IMR-90 (cell line): ENCODE results near the gene KRT3. TPM values are rescaled to one million over a fixed set of nuclear protein-coding genes. Genes with fewer than 3 reads are reported as not detected.

ENCODE experiments used
- ATAC-seq: fragments of 200-7000 bp; cut with Tn5 transposase; 2 replicates; pipeline ENCODE4 v1.9.1; 2020; ENCODE audit warnings: low read depth, mild to moderate bottlenecking, moderate library complexity
- BruUV-seq: library from RNA; stranded (reverse); fragments of 400-500 nt; replicated peaks from 2 replicates; lab custom pipeline; 2021; lab: Mats Ljungman, UMichigan
- CTCF ChIA-PET: fragments of 300-600 bp; formaldehyde crosslinking; extraction: SDS; loops from one replicate; lab custom pipeline; 2021; ENCODE audit warnings: antibody characterized with exemption; lab: Yijun Ruan, JAX
- POLR2A ChIA-PET: fragments of 300-600 bp; sonication (Branson Sonifier 250); formaldehyde crosslinking; loops from one replicate; lab custom pipeline; 2022; ENCODE audit warnings: antibody characterized with exemption; ENCODE audit not compliant: unreplicated experiment; lab: Charles Lee
- DNase-seq: peaks from one replicate; pipeline ENCODE4 v3.0.0; 2013
- H2AFZ ChIP-seq: replicated peaks from 2 replicates; pipeline ENCODE3; 2013; ENCODE audit warnings: low read length, mild to moderate bottlenecking; ENCODE audit not compliant: poor library complexity
- H2AK5ac ChIP-seq: 2 replicates; pipeline ENCODE4 v1.6.1; 2013; ENCODE audit warnings: low read depth, low read length, inconsistent platforms
- H2AK9ac ChIP-seq: replicated peaks from 2 replicates; pipeline ENCODE3; 2013; ENCODE audit warnings: mild to moderate bottlenecking, low read depth, low read length, moderate library complexity; ENCODE audit not compliant: poor library complexity
- H2BK120ac ChIP-seq: 2 replicates; pipeline ENCODE4 v1.6.1; 2013; ENCODE audit warnings: low read depth, low read length, inconsistent platforms
- H2BK15ac ChIP-seq: 3 replicates; pipeline ENCODE4 v1.6.1; 2013; ENCODE audit warnings: low read depth, low read length, inconsistent platforms
- H2BK20ac ChIP-seq: 2 replicates; pipeline ENCODE4 v1.6.1; 2013; ENCODE audit warnings: low read depth, mild to moderate bottlenecking, inconsistent platforms, low read length, moderate library complexity
- H2BK5ac ChIP-seq: 2 replicates; pipeline ENCODE4 v1.6.1; 2013; ENCODE audit warnings: mild to moderate bottlenecking, low read depth, low read length, inconsistent platforms; ENCODE audit not compliant: poor library complexity, severe bottlenecking
- H3K14ac ChIP-seq: replicated peaks from 2 replicates; pipeline ENCODE4 v1.6.1; 2013; ENCODE audit warnings: low read depth, low read length, inconsistent platforms
- H3K18ac ChIP-seq: 2 replicates; pipeline ENCODE4 v1.6.1; 2013; ENCODE audit warnings: low read depth, low read length, control low read depth
- H3K23ac ChIP-seq: 2 replicates; pipeline ENCODE4 v1.6.1; 2013; ENCODE audit warnings: low read depth, low read length, inconsistent platforms
- H3K27ac ChIP-seq: 2 replicates; pipeline ENCODE4 v1.5.1; 2013; ENCODE audit warnings: mild to moderate bottlenecking, control low read depth, low read length; ENCODE audit not compliant: insufficient read depth
- H3K27me3 ChIP-seq: 2 replicates; pipeline ENCODE4 v1.6.1; 2013; ENCODE audit warnings: low read length; ENCODE audit not compliant: control insufficient read depth, insufficient read depth
- H3K36me3 ChIP-seq: 2 replicates; pipeline ENCODE4 v1.6.1; 2013; ENCODE audit warnings: low read length, mixed read lengths; ENCODE audit not compliant: control insufficient read depth, insufficient read depth
- H3K4ac ChIP-seq: 2 replicates; pipeline ENCODE4 v1.6.1; 2013; ENCODE audit warnings: low read depth, low read length, inconsistent platforms
- H3K4me1 ChIP-seq: 2 replicates; pipeline ENCODE4 v1.6.1; 2013; ENCODE audit warnings: low read length, mixed read lengths; ENCODE audit not compliant: control insufficient read depth, insufficient read depth
- H3K4me2 ChIP-seq: 2 replicates; pipeline ENCODE4 v1.6.1; 2013; ENCODE audit warnings: low read depth, mild to moderate bottlenecking, control low read depth, low read length, moderate library complexity
- H3K4me3 ChIP-seq: 2 replicates; pipeline ENCODE4 v1.5.1; 2013; ENCODE audit warnings: low read depth, mild to moderate bottlenecking, control low read depth, low read length, moderate library complexity; ENCODE audit not compliant: insufficient read depth
- H3K56ac ChIP-seq: 2 replicates; pipeline ENCODE4 v1.6.1; 2013; ENCODE audit warnings: low read length, inconsistent platforms; ENCODE audit not compliant: insufficient read depth; ENCODE audit errors: extremely low read depth
- H3K79me1 ChIP-seq, 2 experiments: 2 replicates each; pipeline ENCODE4 v1.6.1; 2013; ENCODE audit warnings: low read length in 2 of 2, inconsistent platforms in 1 of 2, low read depth in 1 of 2
- H3K9ac ChIP-seq: 2 replicates; pipeline ENCODE4 v1.6.1; 2013; ENCODE audit warnings: low read depth, low read length, control low read depth
- H3K9me1 ChIP-seq: 2 replicates; pipeline ENCODE4 v1.6.1; 2013; ENCODE audit warnings: low read length, inconsistent platforms; ENCODE audit not compliant: insufficient read depth
- H3K9me3 ChIP-seq: 2 replicates; pipeline ENCODE4 v1.6.1; 2013; ENCODE audit warnings: low read length; ENCODE audit not compliant: control insufficient read depth, insufficient read depth
- H4K20me1 ChIP-seq: 2 replicates; pipeline ENCODE4 v1.6.1; 2013; ENCODE audit warnings: low read length, inconsistent platforms; ENCODE audit not compliant: insufficient read depth
- H4K5ac ChIP-seq: 2 replicates; pipeline ENCODE4 v1.6.1; 2013; ENCODE audit warnings: mild to moderate bottlenecking, low read depth, low read length, control low read depth
- H4K8ac ChIP-seq, 2 experiments: 2 replicates each; pipeline ENCODE4 v1.6.1; 2013; ENCODE audit warnings: low read depth in 2 of 2, low read length in 2 of 2, control low read depth in 1 of 2, inconsistent platforms in 1 of 2
- H4K91ac ChIP-seq: 2 replicates; pipeline ENCODE4 v1.6.1; 2013; ENCODE audit warnings: low read depth, low read length, inconsistent platforms; ENCODE audit not compliant: insufficient read depth
- BHLHE40 ChIP-seq: fragments of 150-350 bp; IDR thresholded peaks from 2 replicates; pipeline ENCODE4 v1.6.1; 2016; ENCODE audit warnings: mild to moderate bottlenecking, low read depth, low read length
- CEBPB ChIP-seq: IDR thresholded peaks from 2 replicates; pipeline ENCODE4 v1.6.1; 2012; ENCODE audit warnings: low read depth, low read length, improper control_type of control experiment
- CHD1 ChIP-seq: IDR thresholded peaks from 2 replicates; pipeline ENCODE4 v1.6.1; 2012; ENCODE audit warnings: low read depth, low read length, improper control_type of control experiment
- FOS ChIP-seq: fragments of 150-350 bp; IDR thresholded peaks from 2 replicates; pipeline ENCODE4 v1.6.1; 2016; ENCODE audit warnings: low read depth, low read length
- MAFK ChIP-seq: IDR thresholded peaks from 2 replicates; pipeline ENCODE4 v1.6.1; 2012; ENCODE audit warnings: low read depth, low read length, improper control_type of control experiment
- MAZ ChIP-seq: IDR thresholded peaks from 2 replicates; pipeline ENCODE4 v1.6.1; 2012; ENCODE audit warnings: low read depth, mild to moderate bottlenecking, low read length, improper control_type of control experiment, moderate library complexity, borderline replicate concordance
- MXI1 ChIP-seq: IDR thresholded peaks from 2 replicates; pipeline ENCODE4 v1.6.1; 2012; ENCODE audit warnings: low read depth, mild to moderate bottlenecking, low read length, moderate library complexity, borderline replicate concordance
- NFE2L2 ChIP-seq: fragments of 150-350 bp; IDR thresholded peaks from 2 replicates; pipeline ENCODE4 v1.6.1; 2016; ENCODE audit warnings: low read depth, mild to moderate bottlenecking, low read length
- POLR2A ChIP-seq: IDR thresholded peaks from 2 replicates; pipeline ENCODE4 v1.6.1; 2012; ENCODE audit warnings: mild to moderate bottlenecking, low read depth, low read length
- RAD21 ChIP-seq: IDR thresholded peaks from 2 replicates; pipeline ENCODE4 v1.6.1; 2012; ENCODE audit warnings: low read length, improper control_type of control experiment
- RCOR1 ChIP-seq: IDR thresholded peaks from 2 replicates; pipeline ENCODE4 v1.6.1; 2012; ENCODE audit warnings: mild to moderate bottlenecking, low read length, improper control_type of control experiment; ENCODE audit not compliant: insufficient replicate concordance
- RFX5 ChIP-seq: IDR thresholded peaks from 2 replicates; pipeline ENCODE4 v1.8.0; 2012; ENCODE audit warnings: low read depth, mild to moderate bottlenecking, low read length, moderate library complexity
- SMC3 ChIP-seq: fragments of 150-350 bp; IDR thresholded peaks from 2 replicates; pipeline ENCODE4 v1.6.1; 2016; ENCODE audit warnings: low read depth, mild to moderate bottlenecking, antibody characterized with exemption, low read length, moderate library complexity
- WGBS, 2 experiments: methylation state at CpG; one replicate each; pipeline versions ENCODE4 v1.1.5 to v1.1.7; 2013; ENCODE audit warnings: missing lambda C conversion rate in 2 of 2; ENCODE audit not compliant: insufficient read length in 1 of 2; ENCODE audit errors: extremely low coverage in 2 of 2; 5-methylcytosine and 5-hydroxymethylcytosine counted together
- dilution Hi-C: fragments of 300-500 bp; cut with HindIII; formaldehyde crosslinking; loops from one replicate; pipeline ENCODE4 v1.14.3; 2018; ENCODE audit warnings: low sequenced_read_pairs; ENCODE audit not compliant: unreplicated experiment
- in situ Hi-C: fragments of 300-500 bp; cut with MboI; formaldehyde crosslinking; loops from 3 replicates; pipeline ENCODE4 v1.14.3; 2019; ENCODE audit warnings: low sequenced_read_pairs, inconsistent platforms, mixed read lengths
- intact Hi-C: fragments of 100-400 bp; cut with micrococcal nuclease; formaldehyde crosslinking; loops from 2 replicates; pipeline ENCODE4 v1.10.0; 2022
- polyA plus RNA-seq, 3 experiments: library from polyadenylated mRNA; depleted of rRNA; stranded (reverse); fragments of >200 nt; gene quantifications; 2 replicates each; pipeline ENCODE4 v1.2.3, GENCODE V29; 2012; ENCODE audit warnings: low replicate concordance in 1 of 3
- total RNA-seq: library from RNA; depleted of rRNA; stranded (reverse); fragments of >200 nt; gene quantifications from 2 replicates; pipeline ENCODE4 v1.2.3, GENCODE V29; 2012
- TF ChIP-seq, protein P1 (sequence below): conservative IDR thresholded peaks from 2 replicates; pipeline ENCODE4 v1.5.1; 2012; ENCODE audit warnings: mild to moderate bottlenecking, low read depth, low read length, improper control_type of control experiment
- TF ChIP-seq, protein P2 (sequence below): fragments of 150-350 bp; IDR thresholded peaks from 2 replicates; pipeline ENCODE4 v1.6.1; 2016; ENCODE audit warnings: low read depth, mild to moderate bottlenecking, low read length, moderate library complexity, borderline replicate concordance
- TF ChIP-seq, protein P3 (sequence below): fragments of 150-350 bp; IDR thresholded peaks from 2 replicates; pipeline ENCODE4 v1.6.1; 2017; ENCODE audit warnings: mild to moderate bottlenecking, antibody characterized with exemption, low read length, low read depth

The KRT3 gene
- total and polyA plus RNA-seq, 2 of the 4 experiments (the other 2 are of a cell fraction): not detected

DNA sequence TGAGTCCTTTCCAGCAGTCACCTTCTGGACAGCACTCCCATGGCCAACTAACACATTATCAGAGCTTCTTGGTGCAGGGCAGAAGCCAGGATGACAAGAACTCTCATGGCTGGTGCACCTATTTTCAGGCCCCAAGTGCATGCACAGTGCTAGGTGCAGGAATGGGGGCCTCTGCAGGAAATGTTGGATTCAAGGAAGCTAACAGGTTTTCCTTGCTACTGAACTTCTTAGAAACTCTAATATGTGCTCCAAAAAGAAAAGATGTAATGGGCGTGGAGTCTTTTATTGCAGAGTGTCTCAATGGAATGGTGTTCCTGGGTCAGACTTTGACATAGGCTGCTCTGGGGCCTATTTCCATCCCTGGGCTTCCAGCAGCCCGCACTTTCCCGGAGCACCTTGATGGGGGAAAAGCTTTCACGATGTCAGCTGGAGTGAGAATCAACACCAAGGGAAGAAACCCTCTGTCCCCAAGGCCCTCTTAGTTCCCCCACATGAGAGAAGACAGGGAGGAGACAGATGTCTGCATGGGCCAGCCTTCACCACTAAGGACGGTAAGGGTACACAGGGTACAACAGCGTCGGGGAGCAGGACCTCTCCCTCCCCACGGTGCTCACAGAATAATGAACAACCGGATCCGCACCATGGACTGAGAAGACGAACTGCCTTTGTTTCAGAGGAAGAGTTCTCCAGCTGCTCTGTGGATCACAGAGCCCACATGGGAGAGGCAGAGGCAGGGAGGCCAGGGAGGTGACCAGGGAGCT is 6.9 kb downstream of the KRT3 start:
- Histone ChIP-seq H3K9me3 (no peaks in the 10 kb centered on the region), H2BK120ac (no peak overlapping the region), H2AK5ac (no peak overlapping the region), H3K9me1 (no peaks in the 10 kb centered on the region), H4K8ac (no peak overlapping the region), H3K23ac (no peak overlapping the region), H2BK15ac (no peak overlapping the region), H3K9ac (no peak overlapping the region), H3K4ac (no peak overlapping the region), H3K27me3 (peaks cover 47% of the 10 kb centered on the region), H4K5ac (no peak overlapping the region), H2AFZ (no peak overlapping the region), H3K14ac (no peak overlapping the region), H2BK5ac (no peak overlapping the region), H3K79me1 (no peaks in the 10 kb centered on the region), H3K4me3 (no peak overlapping the region), H4K91ac (no peak overlapping the region), H3K56ac (no peak overlapping the region), H4K20me1 (no peaks in the 10 kb centered on the region), H2BK20ac (no peak overlapping the region), H3K4me1 (no peaks in the 10 kb centered on the region), H3K27ac (no peak overlapping the region), H3K4me2 (no peak overlapping the region), H3K18ac (no peak overlapping the region), H2AK9ac (no peak overlapping the region), H3K36me3 (no peaks in the 10 kb centered on the region)
- dilution Hi-C loops: no loop called here
- in situ Hi-C loops: no loop called here
- WGBS, 2 experiments: 90% methylated on average over 2 of the region's 11 CpGs; no CpG with 5 or more reads in 1 of the 2 experiments
- no TSS peak for BruUV-seq
- no peak for ATAC-seq
- TF ChIP-seq MXI1 (no peak), RFX5 (no peak), MAZ (no peak), SMC3 (no peak), MAFK (no peak), RAD21 (no peak), CHD1 (no peak), CEBPB (no peak), FOS (no peak), BHLHE40 (no peak), RCOR1 (no peak), NFE2L2 (no peak), POLR2A (no peak)
- TF ChIP-seq, protein P1, sequence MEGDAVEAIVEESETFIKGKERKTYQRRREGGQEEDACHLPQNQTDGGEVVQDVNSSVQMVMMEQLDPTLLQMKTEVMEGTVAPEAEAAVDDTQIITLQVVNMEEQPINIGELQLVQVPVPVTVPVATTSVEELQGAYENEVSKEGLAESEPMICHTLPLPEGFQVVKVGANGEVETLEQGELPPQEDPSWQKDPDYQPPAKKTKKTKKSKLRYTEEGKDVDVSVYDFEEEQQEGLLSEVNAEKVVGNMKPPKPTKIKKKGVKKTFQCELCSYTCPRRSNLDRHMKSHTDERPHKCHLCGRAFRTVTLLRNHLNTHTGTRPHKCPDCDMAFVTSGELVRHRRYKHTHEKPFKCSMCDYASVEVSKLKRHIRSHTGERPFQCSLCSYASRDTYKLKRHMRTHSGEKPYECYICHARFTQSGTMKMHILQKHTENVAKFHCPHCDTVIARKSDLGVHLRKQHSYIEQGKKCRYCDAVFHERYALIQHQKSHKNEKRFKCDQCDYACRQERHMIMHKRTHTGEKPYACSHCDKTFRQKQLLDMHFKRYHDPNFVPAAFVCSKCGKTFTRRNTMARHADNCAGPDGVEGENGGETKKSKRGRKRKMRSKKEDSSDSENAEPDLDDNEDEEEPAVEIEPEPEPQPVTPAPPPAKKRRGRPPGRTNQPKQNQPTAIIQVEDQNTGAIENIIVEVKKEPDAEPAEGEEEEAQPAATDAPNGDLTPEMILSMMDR: no peak
- TF ChIP-seq, protein P2, sequence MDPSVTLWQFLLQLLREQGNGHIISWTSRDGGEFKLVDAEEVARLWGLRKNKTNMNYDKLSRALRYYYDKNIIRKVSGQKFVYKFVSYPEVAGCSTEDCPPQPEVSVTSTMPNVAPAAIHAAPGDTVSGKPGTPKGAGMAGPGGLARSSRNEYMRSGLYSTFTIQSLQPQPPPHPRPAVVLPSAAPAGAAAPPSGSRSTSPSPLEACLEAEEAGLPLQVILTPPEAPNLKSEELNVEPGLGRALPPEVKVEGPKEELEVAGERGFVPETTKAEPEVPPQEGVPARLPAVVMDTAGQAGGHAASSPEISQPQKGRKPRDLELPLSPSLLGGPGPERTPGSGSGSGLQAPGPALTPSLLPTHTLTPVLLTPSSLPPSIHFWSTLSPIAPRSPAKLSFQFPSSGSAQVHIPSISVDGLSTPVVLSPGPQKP: no peak
- TF ChIP-seq, protein P3, sequence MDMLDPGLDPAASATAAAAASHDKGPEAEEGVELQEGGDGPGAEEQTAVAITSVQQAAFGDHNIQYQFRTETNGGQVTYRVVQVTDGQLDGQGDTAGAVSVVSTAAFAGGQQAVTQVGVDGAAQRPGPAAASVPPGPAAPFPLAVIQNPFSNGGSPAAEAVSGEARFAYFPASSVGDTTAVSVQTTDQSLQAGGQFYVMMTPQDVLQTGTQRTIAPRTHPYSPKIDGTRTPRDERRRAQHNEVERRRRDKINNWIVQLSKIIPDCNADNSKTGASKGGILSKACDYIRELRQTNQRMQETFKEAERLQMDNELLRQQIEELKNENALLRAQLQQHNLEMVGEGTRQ: no peak
- intact Hi-C loops: no loop called here
- ChIA-PET POLR2A (no interaction called here), CTCF (no interaction called here)
- no peak for DNase-seq
